ENCODE data around the gene CFAP44. TPM values are rescaled to one million over a fixed set of nuclear protein-coding genes. Genes with fewer than 3 reads are reported as not detected.

Gene CFAP44
- total RNA-seq, 1 experiment from 2014 or later, result 3.7 TPM

DNA sequence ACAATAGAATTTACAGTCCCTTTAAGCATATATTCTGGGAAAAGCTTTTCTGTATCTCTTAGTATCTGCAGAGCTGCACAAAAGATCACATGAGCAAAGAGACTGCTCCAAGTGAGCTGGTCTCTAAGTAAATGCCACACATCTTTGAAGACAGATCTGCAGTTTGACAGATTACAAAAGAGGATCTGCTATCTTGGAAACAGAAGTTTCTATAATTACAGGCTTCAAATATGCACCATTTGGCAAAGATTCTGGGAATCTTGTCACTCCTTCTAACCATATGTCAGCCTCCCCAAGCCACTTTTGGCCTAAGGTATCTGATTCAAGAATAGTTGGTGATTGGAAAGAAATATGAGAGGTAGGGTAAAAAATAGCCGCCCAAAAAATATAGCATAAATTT lies 9.6 kb upstream of the CFAP44 start:
- Mint-ChIP-seq H3K4me3 (no peak overlapping the region), H3K27me3 (ENCODE audit: low read depth) (no peaks in the 10 kb centered on the region), H3K27ac (no peak overlapping the region), H3K9me3 (no peaks in the 10 kb centered on the region), H3K36me3 (ENCODE audit: insufficient read depth in 1 of 3, low read depth in 3 of 3) (peaks cover 5 to 11% (median 9%) of the 10 kb centered on the region in 3 experiments; a peak in 4 of 7 replicates), H3K4me1 (no peaks in the 10 kb centered on the region)
- Histone ChIP-seq H3K14ac (ENCODE audit: insufficient read depth, low read length) (no peak overlapping the region), H3T11ph (ENCODE audit: low read length) (no peak overlapping the region), H3K27me3 (ENCODE audit: insufficient read depth, low read length) (no peaks in the 10 kb centered on the region), H3K4ac (ENCODE audit: low read depth, low read length) (no peak overlapping the region), H3K79me2 (ENCODE audit: insufficient read depth, low read length) (no peaks in the 10 kb centered on the region; the same call in 1 of the 2 replicates), H2BK5ac (ENCODE audit: insufficient read length, low read length) (no peak overlapping the region), H3K9ac (ENCODE audit: extremely low read depth, insufficient read length, low read length) (no peak overlapping the region), H3K4me2 (ENCODE audit: insufficient read depth, insufficient read length, low read length) (no peak overlapping the region), H4K20me1 (ENCODE audit: control insufficient read depth, insufficient read depth, insufficient read length) (no peaks in the 10 kb centered on the region), H3K4me1 (ENCODE audit: insufficient read depth, low read length) (no peaks in the 10 kb centered on the region), H3K23ac (ENCODE audit: insufficient read length, low read depth, low read length) (no peak overlapping the region), H4K8ac (replicated peaks; ENCODE audit: insufficient read length, low read depth, low read length) (no peak overlapping the region), H2BK20ac (ENCODE audit: low read depth, low read length, poor library complexity, severe bottlenecking) (no peak overlapping the region), H3K23me2 (ENCODE audit: insufficient read length, low read depth, low read length, poor library complexity, severe bottlenecking) (no peaks in the 10 kb centered on the region), H2BK120ac (ENCODE audit: low read depth, low read length, poor library complexity, severe bottlenecking) (no peak overlapping the region), H3K27ac (ENCODE audit: insufficient read length, low read depth, low read length) (no peak overlapping the region), H3K18ac (ENCODE audit: insufficient read length, low read depth, low read length) (no peak overlapping the region), H2BK15ac (ENCODE audit: low read depth, low read length) (no peak overlapping the region), H2AFZ (ENCODE audit: low read length) (no peak overlapping the region), H3K9me3 (ENCODE audit: control insufficient read depth, low read depth, low read length) (no peaks in the 10 kb centered on the region), H4K91ac (ENCODE audit: insufficient read length, low read depth, low read length) (no peak overlapping the region), H4K5ac (ENCODE audit: insufficient read length, low read depth, low read length) (no peak overlapping the region), H3K56ac (ENCODE audit: insufficient read length, low read depth, low read length) (no peak overlapping the region), H2AK5ac (ENCODE audit: insufficient read length, low read length) (no peak overlapping the region), H2BK12ac (ENCODE audit: insufficient read length, low read depth, low read length) (no peak overlapping the region), H3K79me1 (ENCODE audit: insufficient read depth, low read depth, low read length, poor library complexity, severe bottlenecking) (no peaks in the 10 kb centered on the region)
- DNase-seq, result no peak
- WGBS (ENCODE audit: extremely low coverage, insufficient read length, low lambda C conversion rate), result no CpG with 5 or more reads among the region's 1 CpG
- TF ChIP-seq, protein P1, sequence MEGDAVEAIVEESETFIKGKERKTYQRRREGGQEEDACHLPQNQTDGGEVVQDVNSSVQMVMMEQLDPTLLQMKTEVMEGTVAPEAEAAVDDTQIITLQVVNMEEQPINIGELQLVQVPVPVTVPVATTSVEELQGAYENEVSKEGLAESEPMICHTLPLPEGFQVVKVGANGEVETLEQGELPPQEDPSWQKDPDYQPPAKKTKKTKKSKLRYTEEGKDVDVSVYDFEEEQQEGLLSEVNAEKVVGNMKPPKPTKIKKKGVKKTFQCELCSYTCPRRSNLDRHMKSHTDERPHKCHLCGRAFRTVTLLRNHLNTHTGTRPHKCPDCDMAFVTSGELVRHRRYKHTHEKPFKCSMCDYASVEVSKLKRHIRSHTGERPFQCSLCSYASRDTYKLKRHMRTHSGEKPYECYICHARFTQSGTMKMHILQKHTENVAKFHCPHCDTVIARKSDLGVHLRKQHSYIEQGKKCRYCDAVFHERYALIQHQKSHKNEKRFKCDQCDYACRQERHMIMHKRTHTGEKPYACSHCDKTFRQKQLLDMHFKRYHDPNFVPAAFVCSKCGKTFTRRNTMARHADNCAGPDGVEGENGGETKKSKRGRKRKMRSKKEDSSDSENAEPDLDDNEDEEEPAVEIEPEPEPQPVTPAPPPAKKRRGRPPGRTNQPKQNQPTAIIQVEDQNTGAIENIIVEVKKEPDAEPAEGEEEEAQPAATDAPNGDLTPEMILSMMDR (conservative IDR thresholded peaks at IDR 0.05), result no peak

Measured in H9 (cell line).